HTERT RPE-1 (cell line): ENCODE measurements around the gene AVEN.
"Not testable (repeated sequence)": the region's sequence is repeated elsewhere in the genome, so short reads cannot be mapped to it uniquely, and the experiment has no call there.

Experiments
- in situ Hi-C: fragments of 300-500 bp; cut with MboI; formaldehyde crosslinking; loops from 4 replicates; pipeline ENCODE4 v1.14.3; 2020; ENCODE audit warnings: low sequenced_read_pairs

AVEN gene

GRCh38 chr15:34043391-34043790 lies 4.4 kb upstream of the AVEN start:
- in situ Hi-C loops = no loop called here

DNA sequence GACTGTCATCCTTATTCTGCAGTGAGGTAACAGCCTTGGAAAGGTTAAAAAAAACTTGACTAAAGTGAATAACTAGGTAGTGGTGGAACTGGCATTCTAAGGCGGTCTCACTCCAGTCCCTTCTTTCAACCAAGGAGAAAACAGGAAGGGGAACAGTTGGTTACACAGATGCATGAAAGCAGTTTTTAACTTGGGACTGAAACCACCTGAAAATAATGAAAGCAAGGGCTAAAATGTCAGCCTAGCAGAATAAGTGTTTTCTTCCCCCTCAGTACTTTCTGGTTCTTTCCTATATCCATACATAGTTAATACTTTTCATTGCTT lies 748 bp upstream of the AVEN start:
- in situ Hi-C loops = no loop called here

- in situ Hi-C loops = no loop called here
Observed at GRCh38 chr15:34038023-34038870, 757 bp downstream of the AVEN start.

GRCh38 chr15:34031987-34032760 lies 6.8 kb downstream of the AVEN start:
- in situ Hi-C loops = no loop called here

DNA sequence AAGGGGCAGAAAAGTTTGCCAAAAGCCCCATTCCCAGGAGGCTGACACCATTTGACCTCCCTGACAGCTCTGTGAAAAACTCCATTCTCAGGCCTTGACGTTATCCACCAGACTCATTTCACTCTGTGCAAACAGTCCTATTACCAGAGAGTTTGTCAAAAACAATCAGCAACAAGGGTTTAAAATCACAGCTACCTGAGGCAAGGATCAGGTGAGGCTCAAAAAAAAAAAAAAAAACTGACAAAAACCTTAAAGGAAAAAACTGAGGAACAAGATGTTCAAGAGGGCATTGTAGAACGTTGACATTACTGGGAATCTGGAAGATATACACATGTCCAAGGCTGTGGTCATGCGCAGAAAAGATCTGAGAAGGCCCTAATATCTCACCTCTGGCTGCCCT lies 11.4 kb downstream of the AVEN start:
- in situ Hi-C loops = no loop called here

GRCh38 chr15:34025252-34025651 lies 13.8 kb downstream of the AVEN start:
- in situ Hi-C loops = no loop called here

DNA sequence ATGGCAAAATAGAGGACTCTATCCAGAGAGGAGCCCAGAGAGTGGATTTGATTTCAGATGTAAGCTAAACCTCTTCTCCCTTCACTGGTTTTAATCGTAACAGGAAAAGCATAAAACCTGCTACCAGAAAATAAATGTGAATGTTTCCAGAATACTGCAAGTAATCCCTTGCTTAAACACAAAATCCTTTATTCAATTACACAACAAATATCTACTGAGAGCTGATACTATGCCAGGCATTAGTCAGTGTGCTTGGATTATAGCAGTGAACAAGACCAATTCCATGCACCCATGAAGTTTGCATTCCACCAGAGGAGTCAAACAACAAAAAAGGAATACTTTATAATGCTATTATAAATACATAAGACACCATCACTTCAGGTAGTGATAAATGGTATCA lies 15.1 kb downstream of the AVEN start:
- in situ Hi-C loops = no loop called here

GRCh38 chr15:34019369-34019990 lies 19.5 kb downstream of the AVEN start:
- in situ Hi-C loops = no loop called here

DNA sequence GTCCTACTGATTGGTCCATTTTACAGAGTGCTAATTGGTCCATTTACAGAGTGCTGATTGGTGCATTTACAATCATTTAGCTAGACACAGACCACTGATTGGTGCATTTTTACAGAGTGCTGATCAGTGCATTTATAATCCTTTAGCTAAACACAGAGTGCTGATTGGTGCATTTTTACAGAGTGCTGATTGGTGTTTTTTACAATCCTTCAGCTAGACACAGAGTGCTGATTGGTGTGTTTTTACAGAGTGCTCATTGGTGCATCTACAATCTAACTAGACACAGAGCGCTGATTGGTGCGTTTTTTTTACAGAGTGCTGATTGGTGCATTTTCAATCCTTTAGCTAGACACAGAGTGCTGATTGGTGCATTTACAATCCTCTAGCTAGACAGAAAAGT lies 20.3 kb downstream of the AVEN start:
- in situ Hi-C loops = not testable (repeated sequence)

GRCh38 chr15:34018021-34018645 lies 20.9 kb downstream of the AVEN start:
- in situ Hi-C loops = no loop called here

GRCh38 chr15:34014556-34014955 lies 24.4 kb downstream of the AVEN start:
- in situ Hi-C loops = no loop called here

- in situ Hi-C loops = no loop called here
Observed at GRCh38 chr15:34013746-34014145, 25.3 kb downstream of the AVEN start.

GRCh38 chr15:34012461-34013028 lies 26.5 kb downstream of the AVEN start:
- in situ Hi-C loops = no loop called here

DNA sequence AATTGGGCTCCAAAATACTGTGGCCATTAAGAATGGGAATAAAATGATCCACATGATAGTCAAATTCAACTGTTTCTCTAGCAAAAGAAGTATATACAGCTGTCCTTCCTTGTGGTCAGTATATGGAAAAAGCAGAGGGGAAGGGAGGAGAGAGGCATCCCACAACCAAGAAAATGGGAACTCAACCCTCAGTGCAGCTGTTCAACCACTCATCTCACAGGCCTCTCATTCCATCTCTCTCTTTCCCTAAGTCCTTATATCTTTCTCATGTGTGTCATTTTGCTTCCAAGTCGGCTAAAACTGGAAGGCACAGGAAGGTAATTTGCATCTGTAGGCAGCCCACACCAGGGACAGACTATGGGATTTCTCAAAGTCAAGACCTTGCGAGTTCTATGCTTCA lies 27.5 kb downstream of the AVEN start:
- in situ Hi-C loops = no loop called here

DNA sequence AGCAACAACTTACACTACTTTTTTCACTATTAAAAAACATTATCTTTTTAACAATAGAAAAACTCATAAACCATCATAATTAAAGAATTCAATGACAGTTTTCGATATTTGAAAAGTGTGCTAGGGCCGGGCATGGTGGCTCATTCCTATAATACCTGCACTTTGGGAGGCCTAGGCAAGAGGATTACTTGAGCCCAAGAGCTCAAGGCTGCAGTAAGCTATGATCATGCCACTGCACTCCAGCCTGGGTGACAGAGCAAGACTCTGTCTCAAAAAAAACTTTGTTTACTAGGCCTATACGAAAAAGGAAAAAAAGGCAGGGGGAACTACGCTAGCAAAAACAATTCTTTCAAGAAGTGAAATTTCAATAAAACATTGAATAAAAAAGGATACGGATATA lies 28.1 kb downstream of the AVEN start:
- in situ Hi-C loops = no loop called here

DNA sequence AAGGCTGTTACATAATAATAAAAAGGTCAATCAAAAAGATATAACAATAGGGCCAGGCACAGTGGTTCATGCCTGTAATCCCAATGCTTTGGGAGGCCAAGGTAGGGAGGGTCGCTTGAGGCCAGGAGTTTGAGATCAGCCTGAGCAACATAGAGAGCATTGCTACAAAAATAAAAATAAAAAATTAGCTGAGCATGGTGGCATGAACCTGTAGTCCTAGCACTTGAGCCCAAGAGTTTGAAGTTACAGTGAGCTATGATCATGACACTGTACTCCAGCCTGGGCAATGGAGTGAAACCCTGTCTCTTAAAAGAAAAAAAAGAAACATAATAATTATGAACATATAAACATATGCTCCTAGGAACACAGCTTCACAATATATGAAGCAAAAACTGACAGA lies 29.3 kb downstream of the AVEN start:
- in situ Hi-C loops = no loop called here

DNA sequence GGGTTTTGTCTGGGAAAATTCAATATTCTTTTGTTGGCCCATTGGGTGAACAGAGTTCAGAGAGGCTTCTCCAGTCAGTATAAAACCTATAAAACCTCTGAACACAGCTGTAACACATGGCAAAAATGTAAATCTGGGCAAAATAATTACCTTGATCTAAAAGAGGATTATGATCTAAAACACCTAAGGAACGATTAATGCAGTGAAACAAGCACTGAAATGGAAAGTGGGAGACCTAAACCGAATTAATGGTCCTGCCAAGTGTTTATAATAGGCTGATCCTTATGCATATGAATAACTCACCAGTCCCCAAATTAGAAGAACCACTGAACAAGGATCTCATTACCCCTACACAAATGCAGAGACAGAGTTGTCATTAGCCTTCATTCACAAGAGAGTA lies 32.6 kb downstream of the AVEN start:
- in situ Hi-C loops = no loop called here

GRCh38 chr15:34001536-34001935 lies 37.5 kb downstream of the AVEN start:
- in situ Hi-C loops = no loop called here

- in situ Hi-C loops = not testable (repeated sequence)
Observed at GRCh38 chr15:33995666-33996065, 43.3 kb downstream of the AVEN start.

DNA sequence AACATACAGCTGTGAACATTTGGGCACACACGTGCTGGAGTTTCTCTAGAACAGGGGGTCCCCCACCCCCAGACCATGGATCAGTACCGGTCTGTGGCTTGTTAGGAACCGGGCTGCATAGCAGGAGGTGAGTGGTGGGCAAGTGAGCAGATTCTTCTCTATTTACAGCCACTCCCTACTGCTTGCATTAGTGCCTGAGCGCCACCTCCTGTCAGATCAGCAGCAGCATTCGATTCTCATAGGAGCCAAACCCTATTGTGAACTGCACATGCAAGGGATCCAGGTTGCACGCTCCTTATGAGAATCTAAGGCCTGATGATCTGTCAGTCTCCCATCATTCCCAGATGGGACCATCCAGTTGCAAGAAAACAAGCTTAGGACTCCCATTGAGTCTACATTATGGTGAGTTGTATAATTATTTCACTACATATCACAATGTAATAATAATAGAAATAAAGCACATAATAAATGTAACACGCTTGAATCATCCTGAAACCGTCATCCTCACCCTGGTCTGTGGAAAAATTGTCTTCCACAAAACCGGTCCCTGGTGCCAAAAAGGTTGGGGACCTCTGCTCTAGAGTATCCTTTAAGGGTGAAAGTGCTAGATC lies 44.9 kb downstream of the AVEN start:
- in situ Hi-C loops = no loop called here

GRCh38 chr15:33988384-33988783 lies 50.6 kb downstream of the AVEN start:
- in situ Hi-C loops = no loop called here
